Uterus (tissue), 4 donors: ENCODE measurements around the gene IGLON5. TPM values are rescaled to one million over a fixed set of nuclear protein-coding genes. Genes with fewer than 3 reads are reported as not detected.

Experiments
- DNase-seq, 2 donors: peaks; one replicate each; pipeline ENCODE4 v3.0.0-alpha.2; 2019 to 2020
- H3K27ac ChIP-seq, 2 donors: fragments of 200-600 bp; sonication (generic); 1 replicate in 1 of 2; 2 replicates in 1 of 2; pipeline ENCODE4 v1.5.1; 2016 to 2018
- H3K27me3 ChIP-seq, 2 donors: fragments of 200-600 bp; sonication (generic); one replicate each; pipeline ENCODE4 v1.5.1; 2018 to 2019; ENCODE audit warnings: control low read depth in 1 of 2
- H3K36me3 ChIP-seq, 2 donors: fragments of 200-600 bp; sonication (generic); one replicate each; pipeline ENCODE4 v1.5.1; 2019; ENCODE audit warnings: control low read depth in 1 of 2
- H3K4me1 ChIP-seq, 2 donors: fragments of 200-600 bp; sonication (generic); one replicate each; pipeline ENCODE4 v1.5.1; 2018 to 2019; ENCODE audit warnings: control low read depth in 1 of 2
- H3K4me3 ChIP-seq, 2 donors: fragments of 200-600 bp; sonication (generic); 1 replicate in 1 of 2; 2 replicates in 1 of 2; pipeline ENCODE4 v1.5.1; 2018 to 2019; ENCODE audit warnings: mild to moderate bottlenecking in 1 of 2
- H3K9me3 ChIP-seq, 2 donors: fragments of 200-600 bp; sonication (generic); one replicate each; pipeline ENCODE4 v1.5.1; 2019; ENCODE audit warnings: control low read depth in 1 of 2
- CTCF ChIP-seq, 4 experiments: fragments of 200-600 bp in 2 of 4; fragments of 450-650 bp in 2 of 4; sonication (generic) in 2 of 4; IDR thresholded peaks; one replicate each; pipeline ENCODE4 v1.5.1; 2016 to 2019; ENCODE audit warnings: antibody characterized with exemption in 4 of 4, mild to moderate bottlenecking in 2 of 4, moderate library complexity in 1 of 4
- POLR2A ChIP-seq, 2 donors: fragments of 450-650 bp; IDR thresholded peaks; one replicate each; pipeline ENCODE4 v1.6.1; 2016; ENCODE audit warnings: antibody characterized with exemption in 2 of 2, mild to moderate bottlenecking in 1 of 2, moderate library complexity in 1 of 2
- intact Hi-C: fragments of 100-400 bp; cut with DNase I; formaldehyde crosslinking; loops from one replicate; pipeline ENCODE4 v1.15.1; 2023; ENCODE audit warnings: low total_unique reads
- total RNA-seq, 4 donors: library from RNA; depleted of rRNA in 3 of 4; stranded (reverse); fragments of >200 nt in 3 of 4; gene quantifications; one replicate each; pipeline versions ENCODE4 v1.1.0 to v1.2.4, GENCODE V29; 2014 to 2023
- donor health status: DM: yes; HTN: yes; CAD: no.

Gene IGLON5
- total RNA-seq, 4 donors from 2014 or later, result 0.28 TPM; not detected in 3

DNA sequence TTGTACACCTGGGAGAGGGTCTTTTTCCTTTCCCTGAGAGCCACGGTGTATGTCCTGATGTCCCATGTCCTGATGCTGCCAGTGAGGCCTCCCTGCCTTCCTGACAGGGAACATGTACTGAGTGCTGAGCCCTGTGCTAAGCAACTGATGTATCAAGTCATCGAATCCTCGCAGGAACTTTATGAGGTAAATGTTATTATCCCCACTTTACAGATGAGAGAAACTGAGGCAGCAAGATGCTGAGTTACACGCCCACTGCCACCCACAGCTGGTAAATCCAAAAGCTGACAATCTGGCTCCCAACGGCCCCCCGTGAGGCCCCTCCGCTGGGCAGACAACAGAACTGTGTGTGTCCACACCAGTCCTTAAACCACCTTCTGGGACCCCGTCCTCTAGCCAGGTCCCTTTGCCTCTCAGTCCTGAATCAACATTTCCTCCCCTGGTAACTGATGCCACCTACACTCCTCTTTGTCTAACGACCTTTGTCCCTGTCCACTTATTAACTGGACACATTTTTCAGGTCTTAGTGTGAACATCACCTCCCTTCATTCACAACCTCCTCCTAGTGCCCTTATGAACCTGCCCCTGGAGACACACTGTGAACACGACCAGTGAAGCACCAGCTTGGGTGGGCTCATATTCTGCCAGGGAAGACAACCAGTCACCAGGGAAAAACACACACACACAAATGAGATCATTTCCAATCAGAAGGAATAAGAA lies 35.9 kb downstream of the IGLON5 start:
- no peak for DNase-seq
- intact Hi-C loops, result no loop called here

DNA sequence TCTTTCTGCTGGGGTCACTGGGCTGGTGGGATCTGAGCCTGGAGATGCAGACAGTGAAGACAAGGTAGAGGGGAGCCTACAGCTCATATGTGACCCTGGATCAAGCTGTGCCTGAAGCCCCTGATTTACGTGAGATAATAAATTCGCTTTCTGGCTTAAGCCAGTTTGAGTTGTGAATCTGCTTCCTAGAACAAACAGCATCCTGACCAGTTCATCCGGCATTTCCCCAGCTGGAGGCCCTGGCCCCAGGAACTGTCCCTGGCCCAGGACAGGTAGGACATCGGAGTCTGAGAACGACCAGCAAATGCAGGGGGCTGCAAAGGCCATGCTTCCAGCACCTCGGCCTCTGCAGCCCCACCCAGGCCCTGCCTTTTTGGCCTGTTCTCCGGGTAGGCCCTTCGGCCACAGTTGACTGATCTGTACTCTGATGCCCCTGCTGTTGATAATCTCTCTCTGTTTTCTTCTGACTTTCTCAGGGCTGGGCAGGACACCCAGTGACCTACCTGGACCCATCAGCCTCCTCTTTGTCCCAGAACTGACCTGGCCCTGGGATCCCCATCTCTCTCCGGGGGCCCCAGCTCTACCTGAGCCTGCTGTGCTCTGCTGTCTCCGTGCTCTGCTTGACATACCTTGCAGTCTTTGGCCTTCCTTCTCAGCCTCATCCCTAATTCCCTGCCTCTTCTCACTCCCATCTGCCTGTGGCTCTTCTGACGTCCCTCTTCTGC lies 40.0 kb downstream of the IGLON5 start:
- Histone ChIP-seq H3K4me1 (no peaks in the 10 kb centered on the region), H3K9me3 (no peaks in the 10 kb centered on the region), H3K36me3 (no peaks in the 10 kb centered on the region), H3K4me3 (no peak overlapping the region), H3K27me3 (no peaks in the 10 kb centered on the region), H3K27ac (no peak overlapping the region)
- TF ChIP-seq POLR2A (IDR thresholded peaks at IDR 0.05) (no peak), CTCF (IDR thresholded peaks at IDR 0.05) (no peak)
- DNase-seq, result no peak
- intact Hi-C loops, result no loop called here

More for the DNA sequence above, 35.9 kb downstream of the IGLON5 start:
- TF ChIP-seq POLR2A (IDR thresholded peaks at IDR 0.05) (no peak), CTCF (IDR thresholded peaks at IDR 0.05) (no peak)
- no peak overlapping the region for H3K4me3 ChIP-seq
- no peak overlapping the region for H3K27ac ChIP-seq
- no peaks in the 10 kb centered on the region for H3K4me1 ChIP-seq
- no peaks in the 10 kb centered on the region for H3K27me3 ChIP-seq
- H3K9me3 ChIP-seq, result no peaks in the 10 kb centered on the region
- no peaks in the 10 kb centered on the region for H3K36me3 ChIP-seq

DNA sequence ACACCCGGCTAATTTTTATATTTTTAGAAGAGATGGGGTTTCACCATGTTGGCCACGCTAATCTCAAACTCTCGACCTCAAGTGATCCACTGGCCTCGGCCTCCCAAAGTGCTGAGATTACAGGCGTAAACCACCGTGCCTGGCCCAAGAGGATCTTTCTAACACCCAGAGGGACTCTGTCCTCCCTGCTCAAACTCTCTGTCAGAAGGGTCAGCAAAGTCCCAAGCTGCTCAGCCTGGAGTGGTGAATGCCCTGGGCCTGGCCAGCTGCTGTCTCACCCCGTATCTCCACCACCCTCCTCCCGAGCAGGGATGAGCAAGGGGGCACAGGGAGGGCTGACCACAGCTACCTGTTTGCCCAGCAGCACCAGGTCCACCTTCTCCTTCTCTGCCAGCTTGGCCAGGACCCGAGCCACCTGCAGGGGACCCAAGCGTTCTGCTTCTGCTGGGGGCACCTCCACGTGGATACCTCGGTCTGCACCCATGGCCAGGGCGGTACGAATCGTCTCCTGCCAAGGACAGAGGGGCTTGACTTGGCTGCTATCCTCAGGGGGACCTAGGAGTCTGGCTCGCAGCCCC lies 41.4 kb downstream of the IGLON5 start:
- Histone ChIP-seq H3K4me1 (no peaks in the 10 kb centered on the region), H3K9me3 (no peaks in the 10 kb centered on the region), H3K36me3 (no peaks in the 10 kb centered on the region), H3K27me3 (no peaks in the 10 kb centered on the region), H3K27ac (no peak overlapping the region), H3K4me3 (no peak overlapping the region)
- TF ChIP-seq POLR2A (IDR thresholded peaks at IDR 0.05) (no peak), CTCF (IDR thresholded peaks at IDR 0.05) (no peak)
- intact Hi-C loops, result no loop called here
- no peak for DNase-seq

GRCh38 chr19:51354103-51354741 lies 42.8 kb downstream of the IGLON5 start:
- H3K4me3 ChIP-seq, result no peak overlapping the region
- H3K36me3 ChIP-seq, result no peaks in the 10 kb centered on the region
- H3K9me3 ChIP-seq, result no peaks in the 10 kb centered on the region
- intact Hi-C loops, result no loop called here
- TF ChIP-seq CTCF (IDR thresholded peaks at IDR 0.05), result no peak
- no peaks in the 10 kb centered on the region for H3K4me1 ChIP-seq
- H3K27ac ChIP-seq, result no peak overlapping the region
- no peaks in the 10 kb centered on the region for H3K27me3 ChIP-seq
- DNase-seq, result no peak
